ENCODE measurements around the gene CD74.

The CD74 gene

DNA sequence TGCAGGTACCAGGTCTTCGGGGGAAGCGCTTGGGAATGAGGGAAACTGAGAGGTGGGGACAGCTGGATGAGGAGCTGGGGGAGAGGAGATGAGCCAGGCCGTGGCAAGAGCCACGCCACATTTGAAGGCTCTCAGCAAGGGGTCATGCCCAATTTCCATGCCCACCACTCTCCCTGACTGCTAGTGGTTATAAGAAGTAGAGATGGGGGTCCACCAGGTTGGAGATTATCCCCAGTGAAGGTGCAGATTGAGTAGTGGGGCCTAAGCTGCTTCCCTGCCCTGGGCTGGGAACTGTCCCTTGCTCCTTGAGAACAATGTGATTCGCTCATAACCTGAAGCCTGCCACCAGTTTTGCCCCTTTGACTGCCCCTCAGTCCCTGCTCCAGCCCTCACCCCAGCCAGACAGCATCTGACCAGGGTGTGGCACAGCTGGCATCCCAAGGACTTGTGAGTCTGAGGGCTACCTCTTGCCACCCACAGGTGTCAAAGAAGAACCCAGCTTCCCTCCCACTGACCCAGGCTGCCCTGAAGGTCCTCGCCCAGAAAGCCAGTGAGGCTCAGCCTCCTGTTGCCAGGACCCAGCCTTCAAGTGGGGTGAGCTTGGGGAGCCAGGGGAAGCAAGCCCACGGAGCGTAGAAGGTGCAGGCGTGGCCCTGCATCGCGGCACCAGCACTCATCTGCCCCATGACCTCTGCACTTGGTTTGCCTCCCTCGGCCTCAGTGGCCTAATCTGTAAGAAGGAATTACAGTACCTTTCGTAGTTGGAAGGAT lies 21.5 kb downstream of the CD74 start:
- CTCF ChIA-PET = interaction anchor here (0.8 to 2.0 kb wide), 3 partner anchors 8 to 45 kb away, joined by 3 to 4 read pairs (median 3); no protein-coding TSS in a partner anchor
- no peak for DNase-seq (ENCODE audit: low read depth, low spot score)
- H3K4me3 ChIP-seq (ENCODE audit: low read depth, low read length) = no peak overlapping the region
- TF ChIP-seq, protein P1, sequence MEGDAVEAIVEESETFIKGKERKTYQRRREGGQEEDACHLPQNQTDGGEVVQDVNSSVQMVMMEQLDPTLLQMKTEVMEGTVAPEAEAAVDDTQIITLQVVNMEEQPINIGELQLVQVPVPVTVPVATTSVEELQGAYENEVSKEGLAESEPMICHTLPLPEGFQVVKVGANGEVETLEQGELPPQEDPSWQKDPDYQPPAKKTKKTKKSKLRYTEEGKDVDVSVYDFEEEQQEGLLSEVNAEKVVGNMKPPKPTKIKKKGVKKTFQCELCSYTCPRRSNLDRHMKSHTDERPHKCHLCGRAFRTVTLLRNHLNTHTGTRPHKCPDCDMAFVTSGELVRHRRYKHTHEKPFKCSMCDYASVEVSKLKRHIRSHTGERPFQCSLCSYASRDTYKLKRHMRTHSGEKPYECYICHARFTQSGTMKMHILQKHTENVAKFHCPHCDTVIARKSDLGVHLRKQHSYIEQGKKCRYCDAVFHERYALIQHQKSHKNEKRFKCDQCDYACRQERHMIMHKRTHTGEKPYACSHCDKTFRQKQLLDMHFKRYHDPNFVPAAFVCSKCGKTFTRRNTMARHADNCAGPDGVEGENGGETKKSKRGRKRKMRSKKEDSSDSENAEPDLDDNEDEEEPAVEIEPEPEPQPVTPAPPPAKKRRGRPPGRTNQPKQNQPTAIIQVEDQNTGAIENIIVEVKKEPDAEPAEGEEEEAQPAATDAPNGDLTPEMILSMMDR (IDR thresholded peaks at IDR 0.05; ENCODE audit: insufficient read depth, low read length, missing control alignments) = no peak
- POLR2A ChIA-PET = no interaction called here

DNA sequence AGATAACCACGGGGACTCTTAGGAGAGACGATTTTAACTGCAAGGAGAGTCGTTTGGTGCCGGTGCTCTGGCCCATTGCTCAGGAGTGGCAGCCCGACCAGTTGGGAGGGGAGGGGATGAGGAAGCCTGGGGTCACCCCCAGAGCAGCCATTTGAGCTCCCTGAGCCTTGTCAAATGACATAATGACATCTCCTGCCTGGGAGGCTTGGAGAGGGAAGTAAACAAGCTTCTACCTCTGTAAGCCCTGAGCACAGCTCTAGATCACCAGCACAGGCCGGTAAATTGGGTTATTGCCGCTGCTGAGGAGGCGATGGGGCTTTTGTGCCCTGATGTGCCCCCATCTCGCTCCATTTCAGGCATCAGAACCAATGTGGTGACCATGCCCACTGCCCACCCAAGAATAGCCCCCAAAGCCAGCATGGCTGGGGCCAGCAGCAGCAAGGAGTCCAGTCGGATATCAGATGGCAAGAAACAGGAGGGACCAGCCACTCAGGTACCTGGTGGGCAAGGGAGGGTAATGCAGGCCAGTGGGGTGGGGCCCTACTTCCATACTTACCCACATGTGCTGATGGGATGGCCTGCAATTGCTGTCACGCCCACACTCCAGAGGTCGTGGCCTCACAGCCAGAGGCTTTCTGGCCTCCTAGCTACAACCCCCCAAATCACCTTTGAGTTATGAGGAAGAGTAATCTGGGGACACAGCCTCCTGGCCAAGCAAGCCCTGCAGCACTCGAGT lies 23.0 kb downstream of the CD74 start:
- no peak overlapping the region for H3K4me3 ChIP-seq (ENCODE audit: low read depth, low read length)
- CTCF ChIA-PET = interaction anchor here (1.4 to 2.0 kb wide), 3 partner anchors 9 to 46 kb away, joined by 3 to 4 read pairs (median 4); no protein-coding TSS in a partner anchor
- POLR2A ChIA-PET = no interaction called here
- DNase-seq (ENCODE audit: low read depth, low spot score) = no peak
- TF ChIP-seq, protein P1 (IDR thresholded peaks at IDR 0.05; ENCODE audit: insufficient read depth, low read length, missing control alignments) = no peak

- ChIA-PET CTCF (interaction anchor here (0.8 to 1.8 kb wide), 4 partner anchors 8 to 14 kb away, joined by 3 to 8 read pairs (median 3); no protein-coding TSS in a partner anchor), POLR2A (no interaction called here)
- H3K4me3 ChIP-seq (ENCODE audit: low read depth, low read length) = no peak overlapping the region
- no peak for DNase-seq (ENCODE audit: low read depth, low spot score)
- TF ChIP-seq, protein P1 (IDR thresholded peaks at IDR 0.05; ENCODE audit: insufficient read depth, low read length, missing control alignments) = no peak
Observed at GRCh38 chr5:150386024-150386855, 26.5 kb downstream of the CD74 start.

DNA sequence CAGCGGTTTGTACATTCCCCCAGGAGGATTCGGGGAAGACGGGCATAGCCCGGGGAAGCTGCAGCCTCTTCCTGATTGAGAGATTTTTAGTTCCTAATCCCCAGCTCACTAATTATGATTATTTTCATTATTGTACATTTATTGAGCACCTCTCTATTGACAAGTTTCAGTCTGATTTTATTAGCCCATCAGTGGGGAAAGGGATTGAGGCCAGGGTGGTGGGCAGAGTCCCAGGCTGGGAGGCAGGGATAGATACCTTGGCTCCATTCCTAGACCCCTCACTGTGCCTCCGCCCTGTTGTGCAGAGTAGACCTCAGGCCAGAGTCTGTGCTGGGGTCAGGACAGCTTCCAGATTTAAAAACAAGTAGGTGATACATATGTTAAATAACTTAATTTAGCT lies 28.0 kb downstream of the CD74 start:
- ChIA-PET POLR2A (no interaction called here), CTCF (interaction anchor here (1.8 kb wide), 1 partner anchor 10 kb away, joined by 3 read pairs; no protein-coding TSS in a partner anchor)
- TF ChIP-seq, protein P1 (IDR thresholded peaks at IDR 0.05; ENCODE audit: insufficient read depth, low read length, missing control alignments) = no peak
- H3K4me3 ChIP-seq (ENCODE audit: low read depth, low read length) = no peak overlapping the region
- DNase-seq (ENCODE audit: low read depth, low spot score) = no peak

GRCh38 chr5:150377964-150378694 lies 34.6 kb downstream of the CD74 start:
- TF ChIP-seq, protein P1 (IDR thresholded peaks at IDR 0.05; ENCODE audit: insufficient read depth, low read length, missing control alignments) = no peak
- POLR2A ChIA-PET = interaction anchor here (0.6 to 1.0 kb wide), 4 partner anchors 15 to 748 kb away, joined by 3 read pairs; no protein-coding TSS in a partner anchor
- H3K4me3 ChIP-seq (ENCODE audit: low read depth, low read length) = no peak overlapping the region
- CTCF ChIA-PET = interaction anchor here (0.9 to 2.6 kb wide), 8 partner anchors 10 to 105 kb away, joined by 3 to 10 read pairs (median 3); no protein-coding TSS in a partner anchor
- peak; percentile 97 for DNase-seq (ENCODE audit: low read depth, low spot score)
